GM12878 (cell line): Measurements from ENCODE around the gene ARHGEF17. TPM values are rescaled to one million over a fixed set of nuclear protein-coding genes. Genes with fewer than 3 reads are reported as not detected.

Experiments
- ATAC-seq: fragments of 200-7000 bp; cut with Tn5 transposase; 3 replicates; pipeline ENCODE4 v1.9.1; 2020; ENCODE audit warnings: mild to moderate bottlenecking, moderate library complexity
- BruUV-seq: library from RNA; stranded (reverse); fragments of 400-500 nt; replicated peaks from 2 replicates; lab custom pipeline; 2021; lab: Mats Ljungman, UMichigan
- CTCF ChIA-PET: fragments of 300-600 bp; sonication (Branson Sonifier 250); formaldehyde crosslinking; extraction: SDS; loops from one replicate; lab custom pipeline; 2021; ENCODE audit warnings: inconsistent platforms; lab: Yijun Ruan, JAX
- POLR2A ChIA-PET: fragments of 350-600 bp; formaldehyde crosslinking; extraction: SDS; loops from one replicate; lab custom pipeline; 2021; ENCODE audit warnings: inconsistent platforms; lab: Charles Lee
- RAD21 ChIA-PET: fragments of 300-600 bp; sonication (Branson Sonifier 250); formaldehyde crosslinking; loops from one replicate; lab custom pipeline; 2023; ENCODE audit warnings: antibody characterized with exemption; ENCODE audit not compliant: unreplicated experiment; lab: Charles Lee
- SMC1A ChIA-PET: fragments of 300-600 bp; sonication (Branson Sonifier 250); formaldehyde crosslinking; loops from one replicate; lab custom pipeline; 2023; ENCODE audit not compliant: unreplicated experiment, uncharacterized antibody; lab: Charles Lee
- DNase-seq: peaks from one replicate; pipeline ENCODE4 v3.0.0-alpha.2; 2011; ENCODE audit warnings: low read depth, low spot score
- FAIRE-seq: peaks from 3 replicates; lab custom pipeline; 2011; peaks lifted over from hg19 to GRCh38; lab: Jason Lieb, UNC
- H2AFZ ChIP-seq: 2 replicates; pipeline ENCODE4 v1.6.0; 2011; ENCODE audit warnings: low read depth, low read length, control low read depth; ENCODE audit not compliant: control insufficient read depth
- H3K27ac ChIP-seq: 2 replicates; pipeline ENCODE4 v1.5.1; 2011; ENCODE audit warnings: control low read depth; ENCODE audit not compliant: control insufficient read depth, insufficient read depth
- H3K27me3 ChIP-seq, 2 experiments: replicated peaks in 1 of 2; 2 replicates each; pipeline versions ENCODE4 v1.6.0 to v1.6.1; 2011; ENCODE audit warnings: low read length in 1 of 2; ENCODE audit not compliant: control insufficient read depth in 2 of 2, insufficient read depth in 2 of 2
- H3K36me3 ChIP-seq, 2 experiments: 2 replicates each; pipeline ENCODE4 v1.5.1; 2011; ENCODE audit warnings: low read length in 1 of 2; ENCODE audit not compliant: control insufficient read depth in 2 of 2, insufficient read depth in 2 of 2
- H3K4me1 ChIP-seq: 2 replicates; pipeline ENCODE4 v1.6.1; 2011; ENCODE audit warnings: mild to moderate bottlenecking, low read length, moderate library complexity, mixed read lengths; ENCODE audit not compliant: control insufficient read depth, insufficient read depth
- H3K4me2 ChIP-seq: 2 replicates; pipeline ENCODE4 v1.6.0; 2011; ENCODE audit warnings: control low read depth; ENCODE audit not compliant: control insufficient read depth, insufficient read depth
- H3K4me3 ChIP-seq: fragments of 200-600 bp; sonication (generic); 2 replicates; pipeline ENCODE4 v1.5.1; 2016
- H3K79me2 ChIP-seq: 2 replicates; pipeline ENCODE4 v1.6.0; 2011; ENCODE audit warnings: low read length; ENCODE audit not compliant: control insufficient read depth, insufficient read depth
- H3K9ac ChIP-seq: 2 replicates; pipeline ENCODE4 v1.8.0; 2011; ENCODE audit warnings: low read length, control low read depth, mixed read lengths; ENCODE audit not compliant: control insufficient read depth, insufficient read depth
- H3K9me3 ChIP-seq: replicated peaks from 3 replicates; pipeline ENCODE4 v1.5.1; 2011; ENCODE audit warnings: mild to moderate bottlenecking, low read length; ENCODE audit not compliant: control insufficient read depth, insufficient read depth
- H4K20me1 ChIP-seq: 2 replicates; pipeline ENCODE4 v1.6.0; 2011; ENCODE audit not compliant: control insufficient read depth, insufficient read depth
- CBX3 ChIP-seq: fragments of 200-600 bp; sonication (generic); IDR thresholded peaks from 2 replicates; pipeline ENCODE4 v1.6.1; 2016; ENCODE audit warnings: low read depth, borderline replicate concordance
- FOXK2 ChIP-seq: fragments of 450-650 bp; IDR thresholded peaks from 2 replicates; pipeline ENCODE4 v1.6.1; 2017; ENCODE audit warnings: mild to moderate bottlenecking, moderate library complexity
- FOXM1 ChIP-seq: IDR thresholded peaks from 2 replicates; pipeline ENCODE4 v1.6.1; 2012; ENCODE audit warnings: low read depth, mild to moderate bottlenecking, inconsistent platforms, low read length, moderate library complexity
- GABPA ChIP-seq: IDR thresholded peaks from 2 replicates; pipeline ENCODE4 v1.6.1; 2014; ENCODE audit warnings: antibody characterized with exemption, low read depth, mild to moderate bottlenecking, inconsistent platforms
- MYC ChIP-seq: IDR thresholded peaks from 2 replicates; pipeline ENCODE4 v1.6.1; 2011; ENCODE audit warnings: mild to moderate bottlenecking, low read length, moderate library complexity, inconsistent platforms; ENCODE audit not compliant: insufficient read depth, insufficient replicate concordance, insufficient read length, severe bottlenecking
- NR2F1 ChIP-seq: fragments of 450-650 bp; conservative IDR thresholded peaks from 2 replicates; pipeline ENCODE4 v1.6.1; 2017; ENCODE audit warnings: mild to moderate bottlenecking
- PML ChIP-seq: IDR thresholded peaks from 2 replicates; pipeline ENCODE4 v1.6.1; 2012; ENCODE audit warnings: low read length, inconsistent platforms
- RB1 ChIP-seq: fragments of 450-650 bp; formaldehyde crosslinking; IDR thresholded peaks from 2 replicates; pipeline ENCODE4 v1.6.1; 2017; ENCODE audit warnings: mild to moderate bottlenecking, borderline replicate concordance
- RFX5 ChIP-seq: IDR thresholded peaks from 2 replicates; pipeline ENCODE4 v1.6.1; 2011; ENCODE audit warnings: low read depth, low read length, improper control_type of control experiment
- STAT1 ChIP-seq: fragments of 450-650 bp; conservative IDR thresholded peaks from 2 replicates; pipeline ENCODE4 v1.6.1; 2014; ENCODE audit warnings: antibody characterized with exemption, mild to moderate bottlenecking
- ZNF274 ChIP-seq: IDR thresholded peaks from one replicate; pipeline ENCODE4 v1.8.0; 2011; ENCODE audit not compliant: insufficient read length, insufficient read depth
- WGBS: methylation state at CpG from one replicate; pipeline ENCODE4 v1.1.6; 2016; ENCODE audit warnings: low lambda C conversion rate; ENCODE audit not compliant: insufficient replicate concordance, insufficient coverage; ENCODE audit errors: missing lambda C conversion rate; 5-methylcytosine and 5-hydroxymethylcytosine counted together
- in situ Hi-C: fragments of 300-500 bp; cut with MboI; formaldehyde crosslinking; loops from 9 replicates; pipeline ENCODE4 v1.14.3; 2018; ENCODE audit warnings: mixed read lengths
- intact Hi-C: fragments of 100-400 bp; cut with micrococcal nuclease; formaldehyde crosslinking; loops from one replicate; pipeline ENCODE4 v1.14.2; 2022; ENCODE audit not compliant: unreplicated experiment
- polyA plus RNA-seq, 11 experiments: library from polyadenylated mRNA; depleted of rRNA in 4 of 11; unstranded in 6 of 11; stranded (reverse) in 5 of 11; fragments of >200 nt; fragmentation: Nextera tagmentation in 4 of 11; fragmentation: Illumina TruSeq in 1 of 11; extraction: Ambion mirVana in 4 of 11; extraction: Trizol in 1 of 11; gene quantifications; 1 replicate in 1 of 11; 2 replicates in 10 of 11; pipeline versions ENCODE4 v1.2.1 to v1.2.3, GENCODE V29; 2011 to 2016; ENCODE audit warnings: inconsistent platforms in 2 of 11, missing spikeins in 2 of 11, low read depth in 1 of 11
- total RNA-seq, 4 experiments: library from RNA; depleted of rRNA in 3 of 4; stranded (reverse); fragments of >200 nt in 3 of 4; fragmentation: Illumina TruSeq in 1 of 4; extraction: Trizol in 1 of 4; gene quantifications; 2 replicates each; pipeline versions ENCODE4 v1.2.1 to v1.2.3, GENCODE V29; 2013 to 2021
- TF ChIP-seq, protein P1 (sequence below): IDR thresholded peaks from 2 replicates; pipeline ENCODE4 v1.6.1; 2011; ENCODE audit warnings: borderline replicate concordance, low read depth, mild to moderate bottlenecking, moderate library complexity, low read length; ENCODE audit not compliant: insufficient read depth, poor library complexity, severe bottlenecking
- TF ChIP-seq, protein P2 (sequence below): fragments of 450-650 bp; IDR thresholded peaks from 2 replicates; pipeline ENCODE4 v1.6.1; 2018; ENCODE audit warnings: borderline replicate concordance, mild to moderate bottlenecking; ENCODE audit not compliant: partially characterized antibody
- TF ChIP-seq, protein P3 (sequence below): fragments of 450-650 bp; formaldehyde crosslinking; IDR thresholded peaks from 2 replicates; pipeline ENCODE4 v1.4.0; 2020; ENCODE audit warnings: mild to moderate bottlenecking, moderate library complexity

The ARHGEF17 gene
- total and polyA plus RNA-seq, 10 of the 15 experiments (the other 5 are each of a cell fraction or from before 2014, with no cell fraction given): 0.15 to 11.0 (median 1.7) TPM

DNA sequence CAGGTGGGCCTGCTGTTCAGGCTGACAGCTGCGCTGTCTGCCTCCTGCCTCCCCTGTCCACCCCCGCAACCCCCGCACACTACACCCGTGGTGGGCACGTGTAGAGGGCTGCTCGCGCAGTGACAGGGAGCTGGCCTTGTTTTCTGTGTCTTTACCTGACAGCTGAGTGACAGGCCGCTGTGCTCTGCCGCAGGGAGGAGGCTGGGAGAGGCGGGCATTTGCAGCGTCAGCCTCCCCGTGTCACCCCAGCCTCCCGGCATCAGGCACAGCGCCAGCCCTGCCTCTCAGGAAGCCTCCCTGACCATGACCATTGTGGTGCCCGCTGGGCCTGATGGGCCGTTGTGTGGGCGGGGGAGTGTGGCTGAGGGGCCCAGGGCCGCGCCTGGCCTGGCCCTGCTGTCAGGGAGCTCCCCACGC, 36.1 kb downstream of the ARHGEF17 start (continued):
- no peak for TF ChIP-seq RB1
- no peak for TF ChIP-seq PML
- no peak for TF ChIP-seq GABPA
- TF ChIP-seq MYC: no peak
- no peak for TF ChIP-seq FOXM1
- no peak for TF ChIP-seq ZNF274
- TF ChIP-seq, protein P1, sequence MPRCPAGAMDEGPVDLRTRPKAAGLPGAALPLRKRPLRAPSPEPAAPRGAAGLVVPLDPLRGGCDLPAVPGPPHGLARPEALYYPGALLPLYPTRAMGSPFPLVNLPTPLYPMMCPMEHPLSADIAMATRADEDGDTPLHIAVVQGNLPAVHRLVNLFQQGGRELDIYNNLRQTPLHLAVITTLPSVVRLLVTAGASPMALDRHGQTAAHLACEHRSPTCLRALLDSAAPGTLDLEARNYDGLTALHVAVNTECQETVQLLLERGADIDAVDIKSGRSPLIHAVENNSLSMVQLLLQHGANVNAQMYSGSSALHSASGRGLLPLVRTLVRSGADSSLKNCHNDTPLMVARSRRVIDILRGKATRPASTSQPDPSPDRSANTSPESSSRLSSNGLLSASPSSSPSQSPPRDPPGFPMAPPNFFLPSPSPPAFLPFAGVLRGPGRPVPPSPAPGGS: no peak
- TF ChIP-seq NR2F1: no peak
- no peak for TF ChIP-seq STAT1
- TF ChIP-seq CBX3: no peak

DNA sequence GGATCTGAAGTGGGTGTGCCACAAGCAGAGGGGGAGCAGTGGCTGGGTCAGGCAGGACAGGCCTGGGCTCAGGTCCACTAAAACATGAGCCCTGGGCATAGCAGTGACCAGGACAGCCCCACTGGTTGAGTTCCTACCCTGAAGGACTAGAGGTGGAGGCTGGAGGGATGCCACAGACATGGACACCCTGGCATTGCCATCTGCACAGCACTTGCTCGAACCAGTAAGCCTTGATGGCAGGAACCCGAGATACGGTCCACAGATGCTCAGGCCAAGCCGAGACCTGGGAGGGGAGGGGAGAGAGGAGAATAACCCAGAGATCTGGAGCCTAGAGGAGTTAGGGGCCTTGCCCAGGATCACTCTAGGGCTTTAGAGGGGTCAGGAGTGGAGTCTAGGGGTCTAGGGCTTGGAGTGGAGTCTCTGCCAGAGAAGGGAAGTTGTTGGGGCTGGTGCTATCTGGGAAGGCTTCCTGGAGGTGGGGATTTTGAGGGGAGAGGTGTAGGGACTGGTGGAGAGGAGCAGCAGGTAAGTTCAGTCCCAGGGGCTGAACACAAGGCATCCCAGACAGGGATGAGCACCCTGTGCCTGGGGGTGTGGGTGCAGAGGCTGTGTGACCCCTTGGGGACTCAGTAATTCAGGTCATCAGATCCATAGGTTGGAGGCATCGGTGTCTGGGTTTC, 37.5 kb downstream of the ARHGEF17 start:
- no peak for DNase-seq
- no peaks in the 10 kb centered on the region for H3K9me3 ChIP-seq
- ATAC-seq: no peak
- H2AFZ ChIP-seq: no peak overlapping the region
- 60% methylated on average over 5 of the region's 5 CpGs for WGBS
- H3K36me3 ChIP-seq: no peaks in the 10 kb centered on the region; a peak in 1 of 4 replicates
- H3K79me2 ChIP-seq: no peaks in the 10 kb centered on the region
- BruUV-seq: no TSS peak
- ChIA-PET POLR2A (no interaction called here), SMC1A (no interaction called here), CTCF (no interaction called here), RAD21 (interaction anchor here (1.5 kb wide), 1 partner anchor 317 kb away, joined by 5 read pairs; no protein-coding TSS in a partner anchor)
- no peak overlapping the region for H3K27ac ChIP-seq
- intact Hi-C loops: no loop called here
- no peak overlapping the region for H3K4me2 ChIP-seq
- no peaks in the 10 kb centered on the region for H3K4me1 ChIP-seq
- TF ChIP-seq RFX5: no peak
- TF ChIP-seq, protein P2, sequence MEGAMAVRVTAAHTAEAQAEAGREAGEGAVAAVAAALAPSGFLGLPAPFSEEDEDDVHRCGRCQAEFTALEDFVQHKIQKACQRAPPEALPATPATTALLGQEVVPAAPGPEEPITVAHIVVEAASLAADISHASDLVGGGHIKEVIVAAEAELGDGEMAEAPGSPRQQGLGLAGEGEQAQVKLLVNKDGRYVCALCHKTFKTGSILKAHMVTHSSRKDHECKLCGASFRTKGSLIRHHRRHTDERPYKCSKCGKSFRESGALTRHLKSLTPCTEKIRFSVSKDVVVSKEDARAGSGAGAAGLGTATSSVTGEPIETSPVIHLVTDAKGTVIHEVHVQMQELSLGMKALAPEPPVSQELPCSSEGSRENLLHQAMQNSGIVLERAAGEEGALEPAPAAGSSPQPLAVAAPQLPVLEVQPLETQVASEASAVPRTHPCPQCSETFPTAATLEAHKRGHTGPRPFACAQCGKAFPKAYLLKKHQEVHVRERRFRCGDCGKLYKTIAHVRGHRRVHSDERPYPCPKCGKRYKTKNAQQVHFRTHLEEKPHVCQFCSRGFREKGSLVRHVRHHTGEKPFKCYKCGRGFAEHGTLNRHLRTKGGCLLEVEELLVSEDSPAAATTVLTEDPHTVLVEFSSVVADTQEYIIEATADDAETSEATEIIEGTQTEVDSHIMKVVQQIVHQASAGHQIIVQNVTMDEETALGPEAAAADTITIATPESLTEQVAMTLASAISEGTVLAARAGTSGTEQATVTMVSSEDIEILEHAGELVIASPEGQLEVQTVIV: no peak
- no peak for TF ChIP-seq FOXK2
- TF ChIP-seq, protein P3, sequence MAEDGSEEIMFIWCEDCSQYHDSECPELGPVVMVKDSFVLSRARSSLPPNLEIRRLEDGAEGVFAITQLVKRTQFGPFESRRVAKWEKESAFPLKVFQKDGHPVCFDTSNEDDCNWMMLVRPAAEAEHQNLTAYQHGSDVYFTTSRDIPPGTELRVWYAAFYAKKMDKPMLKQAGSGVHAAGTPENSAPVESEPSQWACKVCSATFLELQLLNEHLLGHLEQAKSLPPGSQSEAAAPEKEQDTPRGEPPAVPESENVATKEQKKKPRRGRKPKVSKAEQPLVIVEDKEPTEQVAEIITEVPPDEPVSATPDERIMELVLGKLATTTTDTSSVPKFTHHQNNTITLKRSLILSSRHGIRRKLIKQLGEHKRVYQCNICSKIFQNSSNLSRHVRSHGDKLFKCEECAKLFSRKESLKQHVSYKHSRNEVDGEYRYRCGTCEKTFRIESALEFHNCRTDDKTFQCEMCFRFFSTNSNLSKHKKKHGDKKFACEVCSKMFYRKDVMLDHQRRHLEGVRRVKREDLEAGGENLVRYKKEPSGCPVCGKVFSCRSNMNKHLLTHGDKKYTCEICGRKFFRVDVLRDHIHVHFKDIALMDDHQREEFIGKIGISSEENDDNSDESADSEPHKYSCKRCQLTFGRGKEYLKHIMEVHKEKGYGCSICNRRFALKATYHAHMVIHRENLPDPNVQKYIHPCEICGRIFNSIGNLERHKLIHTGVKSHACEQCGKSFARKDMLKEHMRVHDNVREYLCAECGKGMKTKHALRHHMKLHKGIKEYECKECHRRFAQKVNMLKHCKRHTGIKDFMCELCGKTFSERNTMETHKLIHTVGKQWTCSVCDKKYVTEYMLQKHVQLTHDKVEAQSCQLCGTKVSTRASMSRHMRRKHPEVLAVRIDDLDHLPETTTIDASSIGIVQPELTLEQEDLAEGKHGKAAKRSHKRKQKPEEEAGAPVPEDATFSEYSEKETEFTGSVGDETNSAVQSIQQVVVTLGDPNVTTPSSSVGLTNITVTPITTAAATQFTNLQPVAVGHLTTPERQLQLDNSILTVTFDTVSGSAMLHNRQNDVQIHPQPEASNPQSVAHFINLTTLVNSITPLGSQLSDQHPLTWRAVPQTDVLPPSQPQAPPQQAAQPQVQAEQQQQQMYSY (CRISPR knock-in tag): no peak
- in situ Hi-C loops: no loop called here
- no peak for FAIRE-seq
- H3K9ac ChIP-seq: no peak overlapping the region
- no peaks in the 10 kb centered on the region for H4K20me1 ChIP-seq
- H3K4me3 ChIP-seq: no peak overlapping the region
- no peaks in the 10 kb centered on the region for H3K27me3 ChIP-seq
